Fibroblast of pulmonary artery (primary cell): Measurements from ENCODE around the gene BCAS1.

Source experiments
- DNase-seq: peaks from one replicate; pipeline ENCODE4 v3.0.0-alpha.2; 2010; ENCODE audit warnings: low read depth
- H3K4me3 ChIP-seq: replicated peaks from 2 replicates; pipeline ENCODE4 v1.5.1; 2011; ENCODE audit warnings: low read depth, mild to moderate bottlenecking, control low read depth, low read length, moderate library complexity
- TF ChIP-seq, protein P1 (sequence below): IDR thresholded peaks from 2 replicates; pipeline ENCODE4 v1.5.1; 2011; ENCODE audit warnings: mild to moderate bottlenecking, control low read depth, low read length, inconsistent platforms; ENCODE audit errors: missing control alignments

The BCAS1 gene

DNA sequence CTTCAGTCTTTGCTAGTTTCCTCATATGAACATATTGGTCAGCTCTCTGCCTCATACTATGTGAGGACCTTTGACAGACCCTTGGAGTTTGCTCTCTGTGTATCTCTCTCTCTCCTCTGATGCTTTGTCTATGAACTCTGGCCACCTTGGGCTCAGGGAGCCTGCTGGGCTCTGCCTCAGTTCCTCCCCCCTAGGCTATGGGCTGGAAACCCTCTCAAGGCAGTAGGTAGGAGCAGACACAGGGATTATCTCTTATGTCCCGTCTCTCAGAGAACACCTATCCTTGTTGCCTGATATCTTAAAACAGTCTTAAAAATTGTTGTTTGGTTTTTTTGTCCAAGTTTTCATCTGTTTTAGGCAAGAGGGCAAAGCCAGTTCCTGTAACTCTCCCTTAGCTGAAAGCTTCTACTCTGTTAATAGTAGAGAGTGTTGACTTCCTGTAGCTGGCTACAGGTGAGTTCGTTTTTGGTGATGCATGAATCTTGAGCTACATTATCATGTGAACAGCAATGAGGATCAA, 68.3 kb downstream of the BCAS1 start:
- TF ChIP-seq, protein P1, sequence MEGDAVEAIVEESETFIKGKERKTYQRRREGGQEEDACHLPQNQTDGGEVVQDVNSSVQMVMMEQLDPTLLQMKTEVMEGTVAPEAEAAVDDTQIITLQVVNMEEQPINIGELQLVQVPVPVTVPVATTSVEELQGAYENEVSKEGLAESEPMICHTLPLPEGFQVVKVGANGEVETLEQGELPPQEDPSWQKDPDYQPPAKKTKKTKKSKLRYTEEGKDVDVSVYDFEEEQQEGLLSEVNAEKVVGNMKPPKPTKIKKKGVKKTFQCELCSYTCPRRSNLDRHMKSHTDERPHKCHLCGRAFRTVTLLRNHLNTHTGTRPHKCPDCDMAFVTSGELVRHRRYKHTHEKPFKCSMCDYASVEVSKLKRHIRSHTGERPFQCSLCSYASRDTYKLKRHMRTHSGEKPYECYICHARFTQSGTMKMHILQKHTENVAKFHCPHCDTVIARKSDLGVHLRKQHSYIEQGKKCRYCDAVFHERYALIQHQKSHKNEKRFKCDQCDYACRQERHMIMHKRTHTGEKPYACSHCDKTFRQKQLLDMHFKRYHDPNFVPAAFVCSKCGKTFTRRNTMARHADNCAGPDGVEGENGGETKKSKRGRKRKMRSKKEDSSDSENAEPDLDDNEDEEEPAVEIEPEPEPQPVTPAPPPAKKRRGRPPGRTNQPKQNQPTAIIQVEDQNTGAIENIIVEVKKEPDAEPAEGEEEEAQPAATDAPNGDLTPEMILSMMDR, result no peak
- no peak for DNase-seq
- no peak overlapping the region for H3K4me3 ChIP-seq

- no peak for DNase-seq
- H3K4me3 ChIP-seq, result no peak overlapping the region
- TF ChIP-seq, protein P1, result no peak
Observed at GRCh38 chr20:54000914-54001313, 69.5 kb downstream of the BCAS1 start.

GRCh38 chr20:54000262-54000661, 70.1 kb downstream of the BCAS1 start:
- TF ChIP-seq, protein P1, result no peak

GRCh38 chr20:53999077-53999476, 71.3 kb downstream of the BCAS1 start:
- TF ChIP-seq, protein P1, result no peak
- H3K4me3 ChIP-seq, result no peak overlapping the region
- no peak for DNase-seq

More at GRCh38 chr20:54000262-54000661, 70.1 kb downstream of the BCAS1 start:
- no peak for DNase-seq
- no peak overlapping the region for H3K4me3 ChIP-seq

DNA sequence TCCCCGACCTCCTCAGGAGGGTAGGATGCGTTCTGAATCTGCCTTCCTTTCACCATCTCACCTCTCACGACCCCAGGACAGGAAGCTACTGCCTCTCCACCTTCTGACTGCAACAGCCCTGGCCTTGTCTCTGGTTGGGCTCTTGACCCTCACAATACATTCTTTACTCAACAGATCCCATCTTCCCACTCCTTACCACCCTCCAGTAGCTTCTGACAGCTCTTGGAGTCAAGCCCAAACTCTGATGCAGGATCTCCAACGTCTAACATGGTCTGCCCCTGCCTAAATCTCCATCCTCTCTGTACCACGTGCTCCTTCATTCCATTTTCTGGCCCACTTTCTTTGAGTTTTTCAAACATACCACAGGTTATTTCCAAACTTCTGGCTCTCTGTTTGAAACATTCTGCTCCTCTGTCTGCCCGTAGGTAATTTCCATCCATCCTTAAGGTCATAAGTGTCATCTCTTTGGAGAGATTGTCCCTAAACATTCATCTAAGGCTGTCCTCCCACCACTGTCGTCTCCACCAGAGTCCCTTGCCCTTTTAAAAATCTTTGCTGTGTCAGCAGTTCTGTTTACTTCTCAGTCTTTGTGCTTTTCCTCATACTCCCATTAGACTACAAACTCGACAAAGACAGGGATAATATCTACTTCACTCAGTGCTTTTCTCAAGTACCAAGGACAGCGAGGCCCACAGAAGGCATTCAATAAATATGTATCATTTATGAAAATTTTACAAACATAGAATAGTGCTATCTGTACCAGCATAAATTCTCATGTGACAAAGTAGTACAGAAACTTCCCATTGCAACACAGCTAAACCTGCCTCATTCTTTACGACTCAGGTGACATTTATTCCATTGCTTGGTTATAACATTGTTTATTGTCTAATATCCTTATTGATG, 73.6 kb downstream of the BCAS1 start:
- no peak overlapping the region for H3K4me3 ChIP-seq
- TF ChIP-seq, protein P1, result no peak
- DNase-seq, result no peak

DNA sequence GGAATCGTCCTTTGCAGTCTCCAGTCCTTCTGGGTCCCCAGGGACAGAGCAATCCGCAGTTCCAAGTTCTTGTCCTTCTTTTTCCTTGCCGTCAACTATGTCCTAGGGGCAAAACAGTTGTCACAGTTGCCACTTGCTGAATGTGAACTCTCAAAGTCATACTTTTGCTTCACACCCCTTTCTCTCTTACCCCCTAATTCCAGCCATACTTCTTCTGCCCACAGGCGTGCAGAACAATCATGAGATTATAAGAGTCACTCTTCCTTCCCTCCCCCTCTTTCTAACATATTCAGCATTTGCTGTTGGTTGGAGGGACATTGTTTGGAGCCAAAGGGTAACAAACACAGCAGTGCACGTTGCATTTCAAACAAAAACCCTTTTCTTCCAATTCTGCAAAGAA, 74.4 kb downstream of the BCAS1 start:
- DNase-seq, result no peak
- TF ChIP-seq, protein P1, result no peak

More for the DNA sequence above, 74.4 kb downstream of the BCAS1 start:
- no peak overlapping the region for H3K4me3 ChIP-seq
